ENCODE results near the gene MELK. TPM values are rescaled to one million over a fixed set of nuclear protein-coding genes. Genes with fewer than 3 reads are reported as not detected.
A peak's percentile ranks its signal among the peaks of the same experiment; 100 is the strongest.

Gene MELK
- total and polyA plus RNA-seq, 12 donors, result 0.12 to 11.4 (median 0.75) TPM

DNA sequence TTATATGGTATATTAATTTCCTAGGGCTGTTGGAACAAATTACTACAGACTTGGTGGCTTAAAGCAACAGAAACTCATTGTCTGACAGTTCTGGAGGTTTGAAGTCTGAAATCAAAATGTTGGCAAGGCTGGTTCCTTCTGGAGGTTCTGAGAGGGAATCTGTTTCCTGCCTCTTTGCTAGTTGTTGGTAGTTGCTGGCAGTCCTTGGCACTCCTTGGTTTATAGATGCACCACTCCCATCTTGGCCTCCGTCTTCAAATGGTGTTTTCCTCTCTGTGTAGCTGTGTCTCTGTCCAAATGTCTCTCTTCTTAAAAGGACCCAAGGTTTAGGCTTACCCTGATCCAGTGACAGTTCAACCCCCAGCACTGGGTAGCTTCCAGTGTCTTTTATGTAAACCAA lies 17.5 kb downstream of the MELK start:
- no peak overlapping the region for H3K4me3 ChIP-seq
- no peaks in the 10 kb centered on the region for H3K9me3 ChIP-seq (replicated peaks in 1 of 3)
- no peaks in the 10 kb centered on the region for H3K27me3 ChIP-seq
- DNase-seq, result no peak
- WGBS, 4 donors, result 93 to 100% (median 94%) methylated on average over 1 of the region's 1 CpG
- H3K27ac ChIP-seq, result no peak overlapping the region
- H3K36me3 ChIP-seq (replicated peaks in 1 of 2), result no peaks in the 10 kb centered on the region
- intact Hi-C loops (cut with DNase I), result no loop called here
- TF ChIP-seq, protein P1, sequence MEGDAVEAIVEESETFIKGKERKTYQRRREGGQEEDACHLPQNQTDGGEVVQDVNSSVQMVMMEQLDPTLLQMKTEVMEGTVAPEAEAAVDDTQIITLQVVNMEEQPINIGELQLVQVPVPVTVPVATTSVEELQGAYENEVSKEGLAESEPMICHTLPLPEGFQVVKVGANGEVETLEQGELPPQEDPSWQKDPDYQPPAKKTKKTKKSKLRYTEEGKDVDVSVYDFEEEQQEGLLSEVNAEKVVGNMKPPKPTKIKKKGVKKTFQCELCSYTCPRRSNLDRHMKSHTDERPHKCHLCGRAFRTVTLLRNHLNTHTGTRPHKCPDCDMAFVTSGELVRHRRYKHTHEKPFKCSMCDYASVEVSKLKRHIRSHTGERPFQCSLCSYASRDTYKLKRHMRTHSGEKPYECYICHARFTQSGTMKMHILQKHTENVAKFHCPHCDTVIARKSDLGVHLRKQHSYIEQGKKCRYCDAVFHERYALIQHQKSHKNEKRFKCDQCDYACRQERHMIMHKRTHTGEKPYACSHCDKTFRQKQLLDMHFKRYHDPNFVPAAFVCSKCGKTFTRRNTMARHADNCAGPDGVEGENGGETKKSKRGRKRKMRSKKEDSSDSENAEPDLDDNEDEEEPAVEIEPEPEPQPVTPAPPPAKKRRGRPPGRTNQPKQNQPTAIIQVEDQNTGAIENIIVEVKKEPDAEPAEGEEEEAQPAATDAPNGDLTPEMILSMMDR (IDR thresholded peaks at IDR 0.05), result no peak
- no peak for TF ChIP-seq POLR2A (IDR thresholded peaks at IDR 0.05)
- no peaks in the 10 kb centered on the region for H3K4me1 ChIP-seq (replicated peaks in 1 of 2)

DNA sequence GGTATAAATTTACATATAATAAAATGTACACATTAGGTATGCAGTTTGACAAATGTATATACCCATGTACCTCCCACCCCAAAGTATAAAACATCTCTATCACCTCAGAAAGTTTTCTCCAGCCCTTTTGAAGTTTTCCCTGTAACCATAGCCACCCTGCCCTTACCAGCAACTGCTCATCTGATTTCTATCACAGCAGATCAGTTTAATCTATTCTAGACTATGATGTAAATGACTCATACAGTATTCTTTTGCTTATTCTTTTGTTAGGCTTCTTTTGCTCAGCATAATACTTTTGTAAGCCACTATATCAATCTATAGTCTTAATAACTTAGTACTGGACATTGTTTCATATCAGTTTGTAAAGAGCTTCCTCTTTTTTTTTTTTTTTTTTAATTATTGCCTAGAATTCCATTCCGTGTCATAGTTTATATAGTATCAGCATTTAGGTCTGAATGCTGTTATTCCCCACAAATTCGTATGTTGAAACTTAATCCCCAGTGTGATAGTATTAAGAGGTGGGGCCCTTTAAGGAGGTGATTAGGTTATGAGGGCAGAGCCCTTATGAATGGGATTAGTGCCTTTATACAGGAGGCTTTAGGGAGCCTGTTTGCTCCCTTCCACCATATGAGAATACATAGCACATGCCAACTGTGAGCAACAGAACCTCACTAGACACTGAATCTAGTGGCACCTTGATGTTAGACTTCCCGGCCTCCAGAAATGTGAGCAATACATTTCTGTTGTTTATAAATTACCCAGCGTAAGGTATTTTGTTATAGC lies 20.3 kb downstream of the MELK start:
- Histone ChIP-seq H3K9me3 (replicated peaks in 1 of 3) (no peaks in the 10 kb centered on the region), H3K27me3 (no peaks in the 10 kb centered on the region), H3K4me3 (no peak overlapping the region), H3K27ac (no peak overlapping the region), H3K4me1 (replicated peaks in 1 of 2) (no peaks in the 10 kb centered on the region), H3K36me3 (replicated peaks in 1 of 2) (no peaks in the 10 kb centered on the region)
- intact Hi-C loops (cut with DNase I), result no loop called here
- no peak for TF ChIP-seq POLR2A (IDR thresholded peaks at IDR 0.05)
- TF ChIP-seq, protein P1 (IDR thresholded peaks at IDR 0.05), result no peak
- 92 to 95% (median 93%) methylated on average over 4 of the region's 4 CpGs for WGBS, 4 donors
- DNase-seq, result no peak

DNA sequence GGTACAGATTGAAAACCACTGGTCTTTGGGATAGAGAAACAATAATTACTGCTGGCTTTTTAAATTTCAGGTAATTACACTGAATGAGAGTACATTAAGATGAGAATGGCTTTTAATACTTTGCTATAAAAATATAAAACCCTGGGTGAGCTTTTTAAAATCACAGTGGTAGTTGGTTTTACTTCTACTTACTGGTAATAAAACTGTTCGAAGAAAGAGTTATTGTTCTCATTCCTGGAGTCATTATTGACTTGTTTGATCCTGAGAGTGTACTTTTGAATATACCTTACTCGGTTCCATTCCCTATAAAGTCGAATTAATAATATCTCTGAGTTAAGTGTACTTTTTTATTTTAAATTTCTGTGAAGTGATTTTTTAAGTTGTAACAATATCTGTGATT lies 21.5 kb downstream of the MELK start:
- H3K27me3 ChIP-seq, result no peaks in the 10 kb centered on the region
- 92 to 96% (median 93%) methylated on average over 3 of the region's 3 CpGs for WGBS, 4 donors
- no peaks in the 10 kb centered on the region for H3K36me3 ChIP-seq (replicated peaks in 1 of 2)
- no peak overlapping the region for H3K4me3 ChIP-seq
- DNase-seq, result no peak
- intact Hi-C loops (cut with DNase I), result no loop called here
- H3K4me1 ChIP-seq (replicated peaks in 1 of 2), result no peaks in the 10 kb centered on the region
- no peaks in the 10 kb centered on the region for H3K9me3 ChIP-seq (replicated peaks in 1 of 3)
- H3K27ac ChIP-seq, result no peak overlapping the region
- TF ChIP-seq, protein P1 (IDR thresholded peaks at IDR 0.05), result no peak
- no peak for TF ChIP-seq POLR2A (IDR thresholded peaks at IDR 0.05)

DNA sequence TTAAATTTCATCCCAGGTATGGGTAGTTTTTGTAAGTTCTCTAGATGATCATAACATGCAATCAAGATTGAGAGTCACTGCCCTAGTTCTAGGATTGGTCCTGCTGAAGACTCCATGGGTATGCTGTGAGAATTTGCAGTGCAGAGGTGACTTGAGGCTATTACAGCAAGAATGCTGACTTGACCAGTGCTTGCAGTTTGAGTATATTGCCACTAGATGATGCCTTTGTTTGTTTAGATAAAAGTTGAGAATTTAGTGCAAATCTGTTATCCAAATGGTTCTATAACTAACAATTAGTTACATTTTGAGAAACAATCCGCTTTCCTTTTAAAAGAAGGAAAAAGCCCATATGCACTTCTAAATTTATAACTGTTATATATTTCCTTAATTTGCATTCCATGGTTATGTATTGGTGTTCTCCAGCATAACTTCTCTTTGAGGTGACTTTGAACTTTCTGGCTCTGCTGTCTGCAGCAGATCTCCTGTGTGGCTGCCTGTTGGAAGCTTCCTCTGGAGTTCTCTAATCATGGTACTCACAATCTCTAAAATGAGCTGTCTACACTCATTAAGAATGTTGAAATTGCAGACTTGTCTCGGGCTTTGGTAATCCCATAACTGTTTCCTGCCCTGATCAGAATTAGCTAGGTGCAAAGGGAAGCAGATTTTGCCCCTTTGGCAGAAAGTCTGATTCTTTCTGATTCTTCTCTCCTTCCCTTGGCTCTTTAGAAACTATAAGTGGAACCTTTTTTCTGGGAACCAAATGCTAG lies 24.9 kb downstream of the MELK start:
- Histone ChIP-seq H3K4me3 (no peak overlapping the region), H3K27ac (no peak overlapping the region), H3K9me3 (replicated peaks in 1 of 3) (no peaks in the 10 kb centered on the region), H3K36me3 (replicated peaks in 1 of 2) (no peaks in the 10 kb centered on the region), H3K4me1 (replicated peaks in 1 of 2) (no peaks in the 10 kb centered on the region), H3K27me3 (no peaks in the 10 kb centered on the region)
- DNase-seq, result peak in 5 of 7 donors; percentile 13 to 42 (median 27)
- 61 to 74% (median 69%) methylated on average over 2 of the region's 2 CpGs for WGBS, 4 donors
- intact Hi-C loops (cut with DNase I), result loop anchor here in 1 of 2 donors (5.0 kb wide), 1 partner anchor 130 kb away; no protein-coding TSS in a partner anchor
- TF ChIP-seq POLR2A (IDR thresholded peaks at IDR 0.05), result no peak
- TF ChIP-seq, protein P1 (IDR thresholded peaks at IDR 0.05), result peak; percentile 64 to 93 (median 78)
